NCI-H146 (cell line): Measurements from ENCODE around the gene SNX1.
"Not testable (repeated sequence)": the region's sequence is repeated elsewhere in the genome, so short reads cannot be mapped to it uniquely, and the experiment has no call there.

ENCODE experiments used
- DNase-seq: peaks from one replicate; lab custom pipeline; 2025; lab: John Stamatoyannopoulos, UW

SNX1 gene

DNA sequence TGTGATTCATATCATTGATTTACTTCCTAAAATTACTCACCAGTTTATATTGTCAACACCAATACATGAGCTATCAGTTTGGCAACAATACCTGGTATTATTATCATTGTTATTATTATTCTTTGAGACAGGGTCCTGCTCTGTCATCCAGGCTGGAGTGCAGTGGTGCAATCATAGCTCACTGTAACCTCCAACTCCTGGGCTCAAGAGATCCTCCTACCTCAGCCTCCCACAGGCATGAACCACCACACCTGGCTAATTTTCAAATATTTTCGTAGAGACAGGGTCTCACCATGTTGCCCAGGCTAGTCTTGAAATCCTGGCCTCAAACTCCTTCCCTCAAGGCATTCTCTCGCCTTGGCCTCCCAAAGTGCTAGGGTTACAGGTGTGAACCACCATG is 22.3 kb upstream of the SNX1 start:
- DNase-seq, result not testable (repeated sequence)

DNA sequence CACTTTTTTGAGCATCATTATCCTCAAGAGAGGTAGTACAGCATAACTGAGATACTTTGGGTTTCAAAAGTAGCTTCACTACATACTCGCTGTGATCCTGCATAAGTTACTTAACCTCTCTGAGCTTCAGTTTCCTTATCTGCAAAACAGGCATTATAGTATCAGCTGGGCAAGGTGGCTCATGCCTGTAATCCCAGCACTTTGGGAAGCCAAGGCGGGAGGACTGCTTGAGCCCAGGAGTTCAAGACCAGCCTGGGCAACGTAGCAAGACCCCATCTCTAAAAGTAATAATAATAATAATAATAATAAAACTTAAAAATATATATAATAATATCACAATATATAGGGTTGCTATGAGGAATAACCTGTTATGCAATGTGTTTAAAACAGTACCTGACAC is 13.0 kb upstream of the SNX1 start:
- no peak for DNase-seq

DNA sequence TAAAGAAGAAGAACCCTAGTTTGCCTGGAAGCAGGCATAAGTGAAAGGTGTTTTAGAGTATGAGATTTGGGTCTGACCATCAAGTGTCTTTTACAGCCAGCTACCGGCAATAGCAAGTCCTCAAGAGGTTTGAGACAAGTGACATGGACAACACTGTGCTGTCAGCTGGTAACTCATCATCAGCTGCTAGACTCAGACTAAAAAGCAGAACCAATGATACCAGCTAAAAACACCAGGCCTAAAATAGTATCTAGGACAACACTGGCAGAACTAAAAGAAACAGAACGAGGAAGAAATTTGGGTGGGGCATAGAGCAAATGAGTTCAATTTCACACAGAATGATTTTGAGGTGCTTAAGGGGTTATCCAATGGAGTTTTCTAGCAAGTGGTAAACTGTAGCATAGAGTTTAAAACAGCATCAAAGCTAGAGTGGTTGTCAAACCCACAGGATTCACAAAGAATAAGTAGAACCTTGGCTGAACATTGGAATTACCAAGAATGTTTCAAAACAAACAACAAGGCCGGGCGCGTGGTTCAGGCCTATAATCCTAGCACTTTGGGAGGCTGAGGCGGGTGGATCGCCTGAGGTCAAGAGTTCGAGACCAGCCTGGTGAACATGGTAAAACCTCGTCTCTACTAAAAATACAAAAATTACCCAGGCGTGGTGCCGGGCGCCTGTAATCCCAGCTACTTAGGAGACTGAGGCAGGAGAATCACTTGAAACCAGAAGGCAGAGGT is 6.1 kb upstream of the SNX1 start:
- DNase-seq, result no peak

DNA sequence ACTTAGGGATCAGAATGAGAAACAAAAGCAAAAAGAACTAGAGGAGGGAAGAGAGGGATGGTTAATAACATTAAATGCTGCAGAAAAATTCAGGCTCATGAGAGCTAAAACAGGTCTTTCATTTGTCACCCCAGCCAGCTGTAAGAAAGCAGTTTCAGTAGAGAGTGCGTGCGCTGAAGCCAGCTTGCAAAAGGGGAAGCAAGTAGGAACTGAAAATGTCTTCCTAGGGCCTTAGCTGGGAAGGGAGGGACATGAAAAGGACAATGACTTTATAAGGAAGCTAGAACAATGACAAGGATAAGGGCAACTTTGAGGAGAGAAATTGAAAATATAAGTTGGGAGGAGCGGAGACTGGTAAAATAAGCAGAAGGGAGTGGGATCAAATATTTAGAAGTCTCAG is 5.3 kb upstream of the SNX1 start:
- DNase-seq, result no peak

DNA sequence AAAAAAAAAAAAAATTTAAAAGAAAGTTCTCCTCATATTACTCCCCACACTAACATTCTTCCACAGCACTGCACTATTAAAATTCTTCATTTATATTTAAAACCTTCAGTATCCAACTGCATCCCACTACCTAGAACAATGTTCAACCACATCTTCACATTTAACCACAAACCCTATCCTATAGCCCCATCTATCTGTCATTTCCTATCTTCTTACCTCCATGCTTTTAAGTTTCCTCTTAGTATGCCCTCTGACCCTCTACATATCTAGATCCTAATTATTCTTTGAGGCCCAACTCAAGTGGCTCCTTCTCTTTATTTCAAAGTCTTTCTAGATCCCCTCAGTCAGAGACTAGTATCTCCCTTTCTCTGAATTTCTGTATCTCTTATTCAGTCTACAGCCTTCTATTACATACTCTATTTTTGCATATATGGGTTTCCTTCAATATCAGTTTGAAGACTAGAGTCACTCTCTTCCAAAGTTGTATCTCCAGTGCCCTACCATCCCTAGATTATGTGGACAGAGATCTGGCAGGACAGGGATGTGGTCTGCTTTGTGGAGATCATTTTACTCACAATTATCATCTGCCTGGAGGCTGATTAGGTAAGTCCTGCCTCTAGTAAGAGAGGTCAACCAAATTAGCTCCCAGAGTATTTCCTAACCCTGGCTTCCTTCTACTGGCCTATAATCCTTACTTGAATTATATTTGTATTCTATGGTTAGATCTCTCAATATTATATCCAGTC is 3.5 kb upstream of the SNX1 start:
- no peak for DNase-seq

DNA sequence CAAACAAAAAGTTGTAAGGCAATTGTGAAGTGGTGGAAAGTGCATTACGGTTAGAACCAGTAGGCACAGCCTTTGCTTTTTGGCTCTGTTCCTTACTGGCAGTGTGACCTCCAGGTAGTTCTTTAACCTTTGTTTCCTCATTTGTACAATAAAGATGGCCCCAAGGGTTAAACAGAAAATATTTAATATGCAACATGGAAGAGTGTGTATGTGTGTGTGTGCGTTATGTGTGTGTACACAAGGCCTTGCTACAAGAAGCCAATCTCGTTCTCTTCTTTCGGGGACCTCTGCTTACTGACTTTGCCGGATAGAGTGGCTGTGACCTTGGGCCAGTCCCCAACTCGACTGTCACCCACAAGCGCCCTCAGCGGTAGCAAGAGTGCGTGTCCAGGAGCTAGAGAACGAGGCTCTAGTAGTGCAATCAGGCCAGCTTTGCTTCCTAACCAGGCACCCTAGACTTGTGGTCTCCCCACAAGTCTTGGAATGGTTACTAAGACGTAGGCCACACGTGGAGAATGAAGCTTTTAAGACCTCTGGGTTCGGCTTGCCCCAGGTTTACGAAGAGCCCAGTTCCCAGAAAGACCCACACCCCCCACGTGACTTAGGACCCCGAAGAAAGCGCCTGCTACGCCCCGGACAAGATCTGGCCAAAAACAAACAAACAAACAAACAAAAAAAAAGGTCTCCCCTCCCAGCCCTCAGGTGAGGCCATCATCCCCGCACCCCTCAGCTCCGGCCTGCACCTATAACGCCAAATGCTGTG is 2.7 kb upstream of the SNX1 start:
- peak; percentile 41 for DNase-seq

DNA sequence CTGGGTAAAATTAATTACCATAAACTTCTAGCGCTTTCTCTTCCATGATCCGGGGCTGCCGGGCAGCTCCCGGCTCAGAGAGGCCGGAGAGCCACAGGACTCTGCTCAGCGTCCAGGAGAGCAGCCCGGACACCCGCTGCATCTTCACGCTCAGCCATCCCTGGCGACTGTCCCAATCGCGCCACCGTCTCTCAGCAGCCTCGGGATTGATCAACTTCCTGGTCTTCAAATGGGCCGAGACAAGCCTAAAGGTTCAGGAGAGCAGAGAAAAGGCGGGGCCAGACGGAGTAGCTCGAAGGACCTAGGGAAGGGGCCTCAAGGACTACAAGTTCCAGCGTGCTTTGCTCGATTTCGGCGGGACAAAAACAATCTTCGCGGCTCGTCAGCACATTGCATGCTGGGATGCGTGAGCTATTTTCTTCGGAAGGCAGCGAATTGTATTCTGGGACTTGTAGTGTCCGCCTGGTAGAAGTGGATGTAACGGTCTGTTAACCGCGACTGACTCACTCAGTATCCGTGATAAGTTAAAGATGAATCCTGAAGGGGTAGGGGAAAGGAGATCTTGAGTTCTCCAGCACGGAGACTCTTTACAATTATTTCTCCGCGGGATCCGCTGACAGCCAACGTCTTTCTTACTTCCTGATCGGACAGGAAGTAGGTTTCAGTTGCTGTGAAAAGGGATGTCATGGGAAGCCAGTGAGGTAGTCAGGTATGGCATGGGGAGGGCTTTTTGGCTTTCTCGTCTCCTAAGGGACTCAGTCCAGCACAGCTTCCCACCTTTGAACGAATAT is 2.0 kb upstream of the SNX1 start, which contains the start of gene CIAO2A:
CIAO2A (minus strand) TSS at position 212 of the 791 bp plus-strand sequence; CDS start at position 142, 70 bp downstream.
- peak; percentile 97 for DNase-seq

DNA sequence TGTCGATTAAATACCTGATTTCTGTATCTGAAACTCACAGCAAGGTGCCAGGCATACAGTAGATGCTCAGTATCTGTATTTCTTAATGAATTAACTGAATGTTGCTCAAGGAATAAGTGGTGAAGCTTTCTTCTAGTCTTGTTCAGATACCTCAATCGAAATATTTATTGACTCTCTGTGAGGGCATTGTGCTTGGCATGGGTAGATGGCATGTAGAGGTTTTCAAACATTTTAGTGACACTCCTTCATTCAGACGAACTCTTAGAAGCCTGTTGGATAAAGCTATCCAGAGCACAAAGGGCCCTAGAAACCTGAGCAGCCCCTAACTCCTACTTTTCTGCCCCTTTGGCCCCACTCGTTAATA is 369 bp upstream of the SNX1 start:
- DNase-seq, result no peak

DNA sequence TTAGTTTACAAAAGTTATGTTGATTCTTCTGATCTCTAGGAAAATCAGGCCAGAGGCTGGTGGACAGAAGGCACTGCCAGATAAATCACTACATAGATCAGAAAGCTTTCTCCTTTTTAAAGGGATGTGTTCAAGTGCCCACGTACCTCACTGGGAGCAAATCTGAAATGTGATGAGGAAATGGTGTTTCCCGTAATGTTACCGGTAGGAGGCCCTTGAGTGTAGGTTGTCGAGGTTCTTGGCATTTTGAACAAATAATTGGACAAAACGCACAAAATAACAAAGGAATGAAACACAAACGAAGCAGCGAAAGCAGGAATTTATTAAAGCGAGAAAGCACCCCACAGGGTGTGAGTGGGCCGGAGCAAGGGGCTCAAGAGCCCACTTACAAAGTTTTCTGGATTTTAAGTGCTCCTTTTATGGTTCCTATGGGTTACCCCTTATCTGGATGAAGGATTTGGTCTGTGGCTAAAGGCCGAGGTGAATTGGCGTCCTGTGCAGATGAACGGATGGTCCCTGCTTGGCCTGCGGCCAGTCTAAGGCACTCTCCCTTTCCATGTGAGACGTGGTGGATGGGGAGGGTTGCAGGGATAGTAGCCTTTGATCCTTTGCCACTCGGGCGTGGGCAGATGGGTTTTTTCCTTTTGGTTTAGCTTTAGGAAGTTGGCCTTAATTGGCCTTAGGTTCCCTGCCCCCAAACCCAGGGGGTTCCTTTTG is 1.0 kb downstream of the SNX1 start:
- DNase-seq, result peak; percentile 4

DNA sequence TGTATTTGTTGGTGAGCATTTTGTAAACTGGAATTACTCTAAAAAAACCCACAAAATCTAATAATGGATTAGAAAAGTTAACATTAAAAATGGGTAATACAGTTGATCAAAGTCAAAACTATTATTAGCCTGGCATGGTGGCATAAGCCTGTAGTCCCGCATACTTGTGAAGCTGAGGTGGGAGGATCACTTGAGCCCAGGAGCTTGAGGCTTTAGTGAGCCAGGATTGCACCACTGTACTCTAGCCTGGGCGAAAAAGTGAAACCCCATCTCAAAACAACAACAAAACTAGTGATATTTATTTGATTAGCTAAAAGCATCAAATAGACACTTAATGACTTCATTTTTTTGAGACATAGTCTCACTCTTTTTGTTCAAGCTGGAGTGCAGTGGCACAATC is 3.6 kb downstream of the SNX1 start:
- no peak for DNase-seq

DNA sequence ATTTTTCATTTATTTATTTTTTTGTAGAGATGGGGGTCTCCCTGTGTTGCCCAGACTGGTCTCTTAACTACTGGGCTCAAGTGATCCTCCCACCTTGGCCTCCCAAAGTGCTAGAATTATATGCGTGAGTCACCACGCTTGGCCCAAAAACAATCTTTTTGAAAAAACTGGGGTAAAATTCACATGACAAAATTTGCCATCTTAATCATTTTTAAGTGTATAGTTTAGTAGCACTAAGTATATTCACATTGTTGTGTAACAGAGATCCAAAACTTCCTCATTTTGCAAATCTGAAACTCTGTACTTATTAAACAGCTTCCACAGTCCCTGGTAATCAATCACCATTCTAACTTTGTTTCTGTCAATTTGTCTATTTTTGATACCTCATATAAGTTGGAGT is 5.2 kb downstream of the SNX1 start:
- no peak for DNase-seq

DNA sequence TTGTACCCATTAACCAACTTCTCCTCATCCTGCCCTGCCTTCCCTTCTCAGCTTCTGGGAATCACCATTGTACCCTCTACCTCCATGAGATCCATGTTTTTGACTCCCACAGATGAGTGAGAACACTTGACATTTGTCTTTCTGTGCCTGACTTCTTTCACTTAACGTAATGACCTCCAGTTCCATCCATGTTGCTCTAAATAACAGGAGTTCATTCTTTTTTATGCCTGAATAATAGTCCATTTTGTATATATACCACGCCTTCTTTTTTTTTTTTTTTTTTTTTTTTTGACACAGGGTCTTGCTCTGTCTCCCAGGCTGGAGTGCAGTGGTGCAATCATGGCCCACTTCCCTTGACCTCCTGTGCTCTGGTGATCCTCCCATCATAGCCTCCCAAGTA is 6.7 kb downstream of the SNX1 start:
- no peak for DNase-seq

DNA sequence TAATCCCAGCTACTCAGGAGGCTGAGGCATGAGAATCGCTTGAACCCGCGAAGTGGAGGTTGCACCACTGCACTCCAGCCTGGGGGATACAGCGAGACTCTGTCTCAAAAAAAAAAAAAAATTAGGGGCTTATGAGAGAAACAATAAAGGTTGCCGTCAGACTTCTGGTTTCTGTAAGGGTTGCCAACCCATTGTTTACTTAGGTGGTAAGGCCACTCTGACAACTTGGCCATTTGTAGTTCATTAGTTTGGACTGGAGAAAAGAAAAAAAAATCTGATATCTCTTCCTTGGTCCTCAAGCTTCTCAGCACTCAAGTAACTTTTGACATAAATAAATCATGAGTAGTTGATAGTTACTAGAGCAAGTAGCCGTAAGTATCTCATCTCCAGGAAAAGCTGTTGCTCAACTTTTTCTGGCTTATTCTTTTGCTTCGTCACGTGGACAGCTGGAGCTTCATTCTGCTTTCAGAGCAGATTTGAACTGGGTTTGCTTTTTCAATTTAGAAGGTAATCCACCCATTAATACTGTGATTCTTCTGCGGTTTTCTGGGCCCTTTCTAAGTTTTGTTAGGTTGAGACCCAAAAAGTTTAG is 9.4 kb downstream of the SNX1 start:
- no peak for DNase-seq

DNA sequence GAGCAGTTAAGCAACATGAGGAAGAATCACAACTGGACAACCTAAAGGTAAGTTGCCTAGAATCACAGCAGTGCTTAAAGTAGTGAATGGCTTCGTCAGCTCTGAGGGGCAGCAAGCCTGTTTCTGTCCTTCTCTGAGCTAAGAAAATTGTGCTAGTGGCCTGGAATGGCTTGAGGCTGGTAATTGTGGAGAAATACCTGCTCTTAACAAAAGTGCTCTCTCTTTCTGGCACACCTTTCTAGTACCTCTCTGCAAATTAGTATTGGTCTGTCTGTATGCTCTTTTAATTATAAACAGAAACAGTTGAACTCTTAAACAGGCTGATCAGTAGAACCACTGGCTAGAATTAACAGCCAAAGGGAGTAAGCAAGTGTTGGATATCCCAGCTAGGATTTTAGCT is 11.6 kb downstream of the SNX1 start:
- DNase-seq, result no peak

DNA sequence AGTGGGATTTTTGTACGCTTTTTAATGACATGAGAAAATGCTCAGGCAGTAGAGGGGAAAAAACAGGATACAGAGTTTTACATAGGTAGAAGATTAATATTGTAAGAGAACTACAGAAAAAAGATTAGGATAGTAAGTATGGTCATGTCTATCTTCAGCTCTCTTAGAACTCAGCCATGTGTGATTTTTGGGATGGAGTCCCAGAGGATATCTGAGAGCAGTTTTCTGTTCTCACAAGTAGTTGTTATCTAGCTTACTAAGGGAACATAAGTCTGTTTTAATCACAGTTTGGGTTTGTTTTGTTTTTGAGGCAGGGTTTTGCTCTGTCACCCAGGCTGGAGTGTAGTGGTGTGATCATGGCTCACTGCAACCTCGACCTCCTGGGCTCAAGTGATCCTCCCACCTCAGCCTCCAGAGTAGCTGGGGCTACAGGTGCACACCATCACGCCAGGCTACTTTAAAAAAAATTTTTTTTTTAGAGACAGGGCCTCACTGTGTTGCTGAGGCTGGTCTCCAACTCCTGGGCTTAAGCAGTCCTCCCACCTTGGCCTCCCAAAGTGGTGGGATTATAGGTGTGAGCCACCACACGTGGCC is 14.4 kb downstream of the SNX1 start:
- DNase-seq, result not testable (repeated sequence)

DNA sequence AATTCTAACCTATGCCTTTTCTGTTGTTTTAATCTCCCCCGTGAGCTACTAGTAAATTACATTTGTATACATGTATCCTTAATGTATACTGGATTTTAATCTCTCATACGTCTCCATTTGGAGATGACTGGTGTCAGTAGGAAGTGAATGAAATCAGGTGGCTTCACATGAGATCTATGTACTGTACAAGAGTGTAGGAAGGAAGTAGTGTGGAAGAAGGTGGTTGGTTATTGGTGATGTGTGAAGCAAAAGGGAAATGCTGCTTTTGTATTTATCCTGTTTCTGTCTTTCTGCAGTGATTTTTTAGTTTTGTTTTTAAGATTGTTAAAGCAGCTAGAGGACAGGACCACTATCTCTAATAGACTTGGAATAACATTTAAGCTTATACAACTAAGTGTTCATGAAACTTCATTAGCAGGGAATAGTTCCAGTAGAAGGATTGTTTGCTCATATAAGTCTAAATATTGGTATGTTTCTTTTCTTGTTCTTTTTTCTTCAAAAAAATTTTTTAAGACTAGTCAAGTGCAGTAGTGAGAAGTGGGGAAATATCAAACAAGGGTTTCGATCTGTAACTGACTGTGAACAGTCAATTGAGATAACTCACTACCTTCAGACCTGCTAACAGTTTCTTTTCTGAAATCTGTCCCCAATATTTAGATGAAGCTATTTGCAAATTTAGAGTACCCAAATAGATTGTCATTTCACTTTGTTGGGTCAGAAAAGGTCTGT is 15.3 kb downstream of the SNX1 start:
- DNase-seq, result no peak

DNA sequence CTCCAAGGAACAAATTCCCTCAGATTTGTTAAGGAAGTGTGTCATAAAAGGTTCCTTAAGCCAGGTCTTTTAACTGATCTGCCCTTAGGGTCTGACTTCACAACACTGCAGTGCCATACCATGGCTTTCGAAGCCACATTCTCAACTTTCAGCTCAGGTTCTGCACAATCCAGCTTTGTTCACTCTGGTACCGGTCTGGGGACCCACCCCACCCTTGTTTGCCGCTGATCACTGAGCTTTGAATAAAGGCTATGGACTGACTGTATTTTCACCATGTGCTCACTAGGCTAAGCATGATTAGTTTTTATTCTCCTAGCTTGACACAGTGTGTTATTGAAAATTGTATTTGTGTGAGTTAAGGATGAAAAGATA is 15.9 kb downstream of the SNX1 start:
- DNase-seq, result no peak

DNA sequence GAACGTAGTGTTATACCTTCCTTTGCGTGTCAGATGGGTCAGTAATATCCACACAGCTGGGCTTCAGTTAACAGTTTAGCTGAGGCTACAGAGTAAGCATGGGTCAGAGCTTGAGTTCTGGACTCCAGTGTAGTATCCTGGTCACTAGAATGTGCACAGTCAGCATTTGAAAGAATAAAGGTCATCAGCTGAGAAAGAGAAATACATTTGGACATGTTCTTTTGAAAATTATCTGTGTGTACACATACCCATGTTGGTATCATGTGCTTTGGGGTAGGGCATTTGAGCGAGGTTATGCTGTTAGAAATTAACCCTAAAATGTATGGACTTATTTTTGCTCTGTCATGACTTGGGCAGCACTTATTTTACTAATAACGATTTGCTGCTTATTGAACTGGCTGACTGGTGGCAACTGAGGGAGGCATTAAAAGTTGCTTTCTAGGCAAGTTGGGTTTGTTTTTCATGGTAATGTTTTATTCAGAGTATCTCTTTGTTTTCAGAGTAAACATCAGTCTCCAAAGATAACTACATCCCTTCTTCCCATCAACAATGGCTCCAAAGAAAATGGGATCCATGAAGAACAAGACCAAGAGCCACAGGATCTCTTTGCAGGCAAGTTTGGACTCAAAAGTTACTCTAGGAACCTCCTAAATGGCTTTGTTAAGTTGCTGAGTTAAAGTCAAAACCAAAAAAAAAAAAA is 16.4 kb downstream of the SNX1 start:
- DNase-seq, result no peak

DNA sequence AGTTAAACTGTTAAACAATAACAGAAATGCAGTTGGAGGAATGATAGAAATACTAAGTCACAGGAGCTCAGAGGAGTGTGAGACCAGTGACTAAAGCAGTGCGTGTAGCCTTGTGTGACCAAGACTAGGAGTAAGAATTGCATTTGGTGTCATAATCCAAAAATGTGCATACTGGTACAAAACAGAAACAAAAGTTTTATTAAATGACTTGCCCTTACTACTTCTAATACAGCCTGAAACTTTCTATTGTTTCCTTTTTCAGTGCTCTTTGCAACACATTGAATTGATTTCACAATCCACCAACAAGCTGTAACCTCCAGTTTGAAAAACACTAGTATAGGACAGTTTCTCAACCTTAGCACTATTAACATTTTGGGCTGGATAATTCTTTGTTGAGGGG is 17.1 kb downstream of the SNX1 start:
- DNase-seq, result no peak
